Amniotic stem cell (primary cell): ENCODE data around the gene SLC12A6.
"Not testable (repeated sequence)": the region's sequence is repeated elsewhere in the genome, so short reads cannot be mapped to it uniquely, and the experiment has no call there.

ENCODE experiments used
- DNase-seq: peaks from one replicate; lab custom pipeline; 2025; lab: John Stamatoyannopoulos, UW

The SLC12A6 gene

DNA sequence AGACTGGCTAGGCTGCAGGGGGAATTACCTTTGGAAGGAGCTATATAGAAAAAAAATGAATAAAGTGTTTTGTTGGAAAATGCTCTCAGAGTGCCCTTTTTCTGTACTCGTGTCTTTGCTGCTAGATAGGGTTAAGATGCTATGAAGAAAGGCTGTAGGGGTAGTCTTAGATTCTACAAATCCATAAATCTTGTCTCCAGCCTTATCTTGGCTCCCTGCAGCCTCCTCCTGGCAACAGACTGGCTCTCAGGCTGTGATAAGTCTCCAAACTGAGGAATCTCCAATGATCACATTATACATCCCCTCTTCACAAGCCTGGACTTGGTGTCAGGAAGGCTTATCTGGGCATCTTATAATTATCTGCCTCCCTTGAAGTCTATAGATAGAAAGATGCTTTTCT is 20.1 kb upstream of the SLC12A6 start:
- no peak for DNase-seq

DNA sequence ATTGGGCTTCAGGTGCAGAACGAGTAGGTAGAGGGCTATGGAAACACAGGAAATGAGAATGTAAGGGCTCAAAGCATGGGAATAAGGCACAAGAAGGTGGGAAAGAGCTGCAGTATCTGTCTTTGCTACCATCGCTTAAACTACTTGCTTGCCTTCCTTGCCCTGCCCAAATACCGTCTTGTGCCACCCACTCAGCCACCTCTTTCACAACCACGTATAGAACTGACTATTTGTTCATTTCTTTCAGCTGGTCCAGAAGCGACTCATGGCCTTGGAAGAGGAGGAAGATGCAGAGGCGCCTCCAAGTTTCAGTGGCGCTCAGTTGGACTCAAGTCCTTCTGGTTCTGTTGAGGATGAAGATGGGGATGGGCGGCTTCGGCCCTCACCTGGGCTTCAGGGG is 17.7 kb upstream of the SLC12A6 start:
- no peak for DNase-seq

DNA sequence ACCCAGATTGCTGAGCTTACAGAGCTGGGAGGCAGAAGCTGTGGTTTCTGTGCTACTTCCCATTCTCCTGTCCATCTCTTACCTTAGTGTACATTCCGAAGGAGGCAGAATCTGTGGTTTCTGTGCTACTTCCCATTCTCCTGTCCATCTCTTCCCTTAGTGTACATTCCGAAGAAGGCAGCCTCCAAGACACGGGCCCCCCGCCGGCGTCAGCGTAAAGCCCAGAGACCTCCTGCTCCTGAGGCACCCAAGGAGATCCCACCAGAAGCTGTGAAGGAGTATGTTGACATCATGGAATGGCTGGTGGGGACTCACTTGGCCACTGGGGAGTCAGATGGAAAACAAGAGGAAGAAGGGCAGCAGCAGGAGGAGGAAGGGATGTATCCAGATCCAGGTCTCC is 16.7 kb upstream of the SLC12A6 start:
- no peak for DNase-seq

DNA sequence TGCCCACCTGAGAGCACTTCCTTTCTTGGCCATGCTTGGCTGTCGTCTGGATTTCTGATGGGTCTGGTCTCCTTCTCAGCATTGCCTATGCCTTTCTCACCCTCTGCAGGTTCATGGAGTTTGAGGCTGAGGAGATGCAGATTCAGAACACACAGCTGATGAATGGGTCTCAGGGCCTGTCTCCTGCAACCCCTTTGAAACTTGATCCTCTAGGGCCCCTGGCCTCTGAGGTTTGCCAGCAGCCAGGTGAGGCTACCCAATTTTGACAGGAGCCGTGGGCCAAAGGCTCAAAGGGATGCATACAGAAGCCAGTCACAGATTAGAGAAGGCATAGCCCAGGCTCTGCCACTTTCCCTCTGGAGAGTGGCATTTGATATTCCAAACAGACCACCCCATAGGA is 16.0 kb upstream of the SLC12A6 start:
- DNase-seq = no peak

DNA sequence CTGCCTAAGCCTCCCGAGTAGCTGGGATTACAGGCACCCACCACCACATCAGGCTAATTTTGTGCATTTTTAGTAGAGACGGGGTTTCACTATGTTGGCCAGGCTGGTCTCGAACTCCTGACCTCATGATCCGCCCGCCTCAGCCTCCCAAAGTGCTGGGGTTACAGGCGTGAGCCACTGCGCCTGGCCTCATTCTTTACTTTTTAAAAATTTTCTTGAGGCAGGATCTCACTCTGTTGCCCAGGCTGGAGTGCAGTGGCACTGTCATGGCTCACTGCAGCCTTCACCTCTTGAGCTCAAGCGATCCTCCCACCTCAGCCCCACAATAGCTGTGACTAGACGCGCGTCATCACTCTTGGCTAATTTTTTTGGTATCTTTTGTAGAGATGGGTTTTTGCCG is 15.4 kb upstream of the SLC12A6 start:
- not testable (repeated sequence) for DNase-seq

DNA sequence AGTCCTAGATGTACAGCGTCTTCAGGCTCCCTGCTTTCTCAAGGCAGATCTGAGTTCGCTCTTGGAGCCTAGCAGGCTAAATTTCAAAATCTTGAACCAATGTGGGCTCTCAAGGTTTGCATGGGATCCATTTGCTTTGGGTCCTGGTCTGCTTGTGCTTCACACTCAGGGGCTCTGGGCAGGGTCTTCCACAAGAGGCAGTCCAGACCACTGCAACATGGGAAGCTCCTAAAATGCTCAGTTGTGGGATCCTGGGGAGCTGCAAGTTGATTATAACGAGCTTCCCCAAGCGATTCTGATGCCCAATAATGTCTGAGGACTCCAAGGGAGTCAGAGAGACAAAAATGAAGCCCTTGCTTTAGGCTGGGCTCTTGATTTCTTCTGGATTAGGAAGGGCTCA is 12.2 kb upstream of the SLC12A6 start:
- DNase-seq = no peak

DNA sequence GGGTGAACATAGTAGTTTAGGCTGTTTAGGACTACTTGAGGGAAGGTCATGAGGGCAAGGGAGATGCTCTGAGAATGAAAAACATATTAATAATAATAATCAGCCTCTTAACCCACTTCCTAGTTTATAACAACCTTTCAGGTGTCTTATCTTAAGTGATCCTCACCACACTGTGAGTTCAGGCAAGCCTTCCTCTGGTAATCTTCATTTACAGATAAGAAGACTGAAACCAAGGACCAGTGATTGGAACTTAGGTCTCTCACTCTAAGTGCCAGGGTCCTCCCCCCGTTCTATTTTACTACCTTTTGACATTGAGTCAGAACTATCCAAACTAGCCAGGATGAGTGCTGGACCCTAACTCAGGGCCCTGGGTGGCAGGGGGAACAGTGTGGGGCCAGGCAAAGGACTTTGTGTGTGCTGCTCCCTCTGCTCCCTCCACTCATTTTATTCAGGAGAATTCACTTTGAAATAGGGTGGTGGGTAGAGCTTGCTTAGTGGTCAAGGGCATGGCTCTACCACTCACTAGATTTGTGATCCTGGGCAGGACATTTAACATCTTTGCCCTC is 11.2 kb upstream of the SLC12A6 start:
- DNase-seq = no peak

DNA sequence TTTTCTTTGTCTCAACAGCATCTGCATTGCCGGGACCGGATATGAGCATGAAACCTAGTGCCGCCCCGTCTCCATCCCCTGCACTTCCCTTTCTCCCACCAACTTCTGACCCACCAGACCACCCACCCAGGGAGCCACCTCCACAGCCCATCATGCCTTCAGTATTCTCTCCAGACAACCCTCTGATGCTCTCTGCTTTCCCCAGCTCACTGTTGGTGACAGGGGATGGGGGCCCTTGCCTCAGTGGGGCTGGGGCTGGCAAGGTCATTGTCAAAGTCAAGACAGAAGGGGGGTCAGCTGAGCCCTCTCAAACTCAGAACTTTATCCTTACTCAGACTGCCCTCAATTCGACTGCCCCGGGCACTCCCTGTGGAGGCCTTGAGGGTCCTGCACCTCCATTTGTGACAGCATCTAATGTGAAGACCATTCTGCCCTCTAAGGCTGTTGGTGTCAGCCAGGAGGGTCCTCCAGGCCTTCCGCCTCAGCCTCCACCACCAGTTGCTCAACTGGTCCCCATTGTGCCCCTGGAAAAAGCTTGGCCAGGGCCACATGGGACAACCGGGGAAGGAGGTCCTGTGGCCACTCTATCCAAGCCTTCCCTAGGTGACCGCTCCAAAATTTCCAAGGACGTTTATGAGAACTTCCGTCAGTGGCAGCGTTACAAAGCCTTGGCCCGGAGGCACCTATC is 10.5 kb upstream of the SLC12A6 start:
- no peak for DNase-seq

DNA sequence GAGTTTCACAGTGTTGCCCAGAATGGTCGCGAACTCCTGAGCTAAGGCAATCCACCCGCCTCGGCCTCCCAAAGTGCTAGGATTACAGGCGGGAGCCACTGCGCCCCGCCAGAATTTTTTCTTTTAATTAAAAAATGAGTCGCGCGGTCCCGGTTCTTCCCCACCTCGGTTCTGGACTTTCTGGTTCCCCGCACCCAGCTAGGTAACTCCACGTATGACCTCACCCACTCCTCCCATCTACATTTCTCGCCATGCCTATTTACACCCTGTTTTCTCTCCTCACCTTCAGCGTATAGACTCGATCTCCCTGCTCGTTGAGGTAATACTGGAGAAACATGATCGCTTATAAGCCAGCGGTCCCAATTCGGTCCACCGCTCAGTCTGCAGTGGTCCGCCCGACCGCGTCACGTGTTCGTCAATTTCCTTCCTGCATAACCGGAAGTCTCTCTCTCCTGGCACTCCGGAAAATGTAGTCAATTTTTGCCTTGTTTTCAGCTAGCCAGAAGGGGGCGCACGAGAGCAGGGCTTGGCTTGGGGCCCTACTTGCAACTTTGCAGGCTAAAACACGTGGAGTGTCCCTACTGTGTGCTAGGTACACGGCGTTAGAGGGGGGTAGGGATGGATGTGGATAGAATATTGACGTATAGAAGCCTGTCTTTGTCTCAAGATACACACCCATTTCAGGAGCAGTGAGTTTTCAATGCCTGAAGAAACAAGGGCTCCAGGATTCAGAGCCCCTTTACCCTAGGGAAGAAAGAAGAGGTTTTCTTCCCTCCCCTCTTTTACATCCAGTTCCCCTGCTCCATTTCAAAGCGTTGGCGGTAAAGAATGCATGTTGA is 5.4 kb upstream of the SLC12A6 start, which contains the start of the genes NOP10 and NUTM1:
Gene NOP10, minus strand, starts transcription at position 400 of the 839 bp plus-strand sequence. Its CDS starts 63 bp downstream, at position 337.
Gene NUTM1, plus strand, starts transcription at position 579 of the 839 bp plus-strand sequence. CDS start 382 bp downstream, outside the sequence.
- DNase-seq = peak; percentile 76

DNA sequence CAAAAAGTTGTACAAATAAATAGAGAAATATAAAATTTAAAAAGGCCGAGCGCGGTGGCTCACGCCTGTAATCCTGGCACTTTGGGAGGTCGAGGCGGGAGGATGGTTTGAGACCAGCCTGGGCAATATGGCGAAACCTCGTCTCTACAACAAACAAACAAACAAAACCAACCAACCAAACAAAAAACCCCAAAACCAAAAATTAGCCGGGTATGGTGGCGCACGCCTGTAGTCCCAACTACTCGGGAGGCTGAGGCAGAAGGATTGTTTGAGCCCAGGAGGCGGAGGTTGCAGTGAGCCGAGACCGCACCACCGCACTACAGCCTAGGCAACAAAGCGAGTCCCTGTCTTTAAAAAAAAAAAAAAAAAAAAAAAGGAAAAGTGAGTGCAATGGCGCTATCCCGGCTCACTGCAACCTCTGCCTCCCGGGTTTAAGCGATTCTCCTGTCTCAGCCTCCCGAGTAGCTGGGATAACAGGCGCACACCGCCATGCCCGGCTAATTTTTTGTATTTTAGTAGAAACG is 4.7 kb upstream of the SLC12A6 start:
- not testable (repeated sequence) for DNase-seq

DNA sequence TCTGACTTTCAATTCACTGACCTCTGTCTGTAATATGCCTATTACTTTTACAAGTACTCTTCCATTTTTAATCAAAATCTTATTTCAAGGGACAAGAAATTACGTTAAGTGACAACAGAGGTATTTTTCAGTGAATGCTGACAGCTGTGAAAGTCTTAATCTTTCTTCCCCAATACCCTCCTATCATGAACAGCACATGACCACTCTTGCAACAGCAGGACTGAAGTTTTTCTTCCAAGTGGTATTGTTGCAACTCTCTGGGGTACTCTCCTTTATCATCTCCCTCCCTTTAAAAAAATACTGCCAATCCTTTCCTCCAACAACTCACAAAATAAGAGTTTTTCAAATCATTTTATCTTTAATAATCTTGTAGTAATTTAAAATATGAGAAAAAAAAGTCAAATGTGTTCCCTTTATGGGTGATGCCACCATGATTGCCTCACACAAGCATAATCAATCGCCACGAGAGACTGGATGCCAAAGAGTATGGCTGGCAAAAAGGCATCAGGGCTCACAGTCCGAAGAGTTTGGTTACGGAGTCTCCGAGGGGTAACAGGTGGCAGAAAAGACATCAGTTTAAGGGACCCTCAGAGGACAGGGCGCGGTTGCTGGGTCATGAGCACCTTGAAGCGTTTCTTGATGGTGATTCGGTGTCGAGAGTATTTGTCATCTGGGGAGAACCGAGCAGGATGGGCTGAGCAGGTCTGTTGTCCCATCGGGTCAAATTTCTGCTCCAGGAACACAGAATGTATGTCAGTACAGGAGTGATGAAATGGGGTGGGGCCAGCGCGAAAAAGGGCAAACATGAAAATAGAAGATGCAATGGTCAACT is 4.0 kb upstream of the SLC12A6 start:
- DNase-seq = no peak

DNA sequence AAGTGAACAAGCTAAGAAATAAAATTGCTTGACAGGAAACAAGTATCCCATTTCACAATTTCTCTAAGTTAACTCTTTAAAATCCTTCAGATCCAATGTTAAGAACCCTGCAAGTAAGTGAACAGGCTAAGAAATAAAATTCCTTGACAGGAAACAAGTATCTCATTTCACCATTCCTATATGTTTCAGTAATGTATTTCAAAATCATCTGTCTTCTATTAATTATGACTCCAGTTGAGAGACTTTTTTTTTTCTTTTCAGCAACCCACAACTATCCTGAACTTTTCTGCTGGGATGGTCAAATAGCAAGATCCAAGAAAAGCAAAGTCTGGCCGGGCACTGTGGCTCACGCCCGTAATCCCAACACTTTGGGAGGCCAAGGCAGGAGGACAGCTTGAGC is 2.4 kb upstream of the SLC12A6 start:
- DNase-seq = no peak

DNA sequence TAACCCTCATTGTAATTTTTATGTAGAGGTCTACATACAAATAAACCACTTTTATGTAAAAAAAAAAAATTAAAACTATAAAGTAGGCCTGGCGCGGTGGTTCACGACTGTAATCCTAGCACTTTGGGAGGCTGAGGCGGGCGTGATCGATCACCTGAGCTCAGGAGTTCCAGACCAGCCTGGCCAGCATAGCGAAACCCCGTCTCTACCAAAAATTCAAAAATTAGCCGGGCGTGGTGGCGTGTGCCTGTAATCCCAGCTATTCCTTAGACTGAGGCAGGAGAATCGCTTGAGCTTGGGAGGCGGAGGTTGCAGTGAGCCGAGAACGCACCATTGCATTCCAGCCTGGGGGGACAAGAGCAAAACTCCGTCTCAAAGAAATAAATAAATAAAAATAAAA is 766 bp upstream of the SLC12A6 start:
- DNase-seq = no peak

DNA sequence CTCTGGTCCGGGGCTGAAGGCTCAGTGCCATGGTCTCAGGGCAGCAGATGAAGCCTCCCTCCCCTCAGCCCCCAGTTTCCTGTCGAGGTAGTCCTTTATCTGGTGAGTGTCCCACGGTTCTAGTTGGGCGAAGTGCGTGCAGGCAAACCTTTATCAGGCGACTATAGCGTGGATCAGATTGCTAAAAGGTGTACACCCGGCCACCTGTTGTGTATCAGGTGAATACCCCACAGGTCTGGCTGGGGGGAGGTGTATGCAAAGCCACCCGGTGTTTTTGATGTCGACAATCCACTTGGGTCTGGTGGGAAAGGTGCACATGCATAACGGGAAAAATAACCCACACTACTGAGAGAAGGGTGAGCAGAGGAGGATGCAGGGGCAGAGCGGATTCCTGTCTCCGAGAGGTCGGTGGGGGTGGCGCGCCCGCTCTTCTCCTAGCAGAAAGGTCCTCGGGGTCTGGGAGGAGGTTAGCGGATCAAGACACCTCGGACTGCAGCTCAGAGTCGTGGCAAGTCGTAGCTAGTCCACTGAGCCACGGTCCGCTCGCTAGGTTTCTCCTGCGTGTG is 507 bp downstream of the SLC12A6 start:
- DNase-seq = no peak

DNA sequence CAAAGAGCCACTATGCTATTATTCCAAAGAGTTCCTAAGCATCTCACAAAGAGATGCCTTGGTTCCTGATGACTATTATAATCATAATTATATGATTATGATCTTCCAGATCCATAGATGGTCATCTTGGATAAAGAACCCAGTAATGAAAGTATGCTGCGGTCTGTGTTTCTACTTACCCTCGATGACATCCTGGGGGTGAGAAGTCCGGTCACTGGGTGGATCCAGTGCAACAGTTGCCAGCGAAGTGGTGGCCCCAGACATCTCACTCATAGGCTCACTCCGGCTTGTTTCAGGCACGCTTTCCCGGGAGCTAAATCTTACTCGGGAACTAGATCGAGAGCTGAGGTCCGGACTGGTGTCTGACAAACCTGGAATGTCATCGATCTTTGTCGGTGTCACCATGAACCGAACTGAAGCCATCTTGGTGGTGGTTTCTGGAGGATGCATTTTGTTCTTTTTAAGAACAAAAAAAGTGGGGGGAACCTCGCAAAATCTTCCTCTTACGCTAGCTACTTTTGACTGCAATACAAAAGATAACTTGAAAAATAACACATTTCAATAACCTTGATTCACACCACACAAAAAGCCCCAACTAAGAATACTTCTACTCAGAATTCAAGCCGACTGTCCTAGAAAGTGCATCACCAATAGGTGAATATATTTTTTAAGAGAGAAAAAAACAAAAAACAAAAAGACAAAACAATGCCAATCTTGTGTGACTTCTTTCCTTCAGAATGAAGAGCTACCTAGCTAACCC is 1.2 kb downstream of the SLC12A6 start:
- DNase-seq = no peak

DNA sequence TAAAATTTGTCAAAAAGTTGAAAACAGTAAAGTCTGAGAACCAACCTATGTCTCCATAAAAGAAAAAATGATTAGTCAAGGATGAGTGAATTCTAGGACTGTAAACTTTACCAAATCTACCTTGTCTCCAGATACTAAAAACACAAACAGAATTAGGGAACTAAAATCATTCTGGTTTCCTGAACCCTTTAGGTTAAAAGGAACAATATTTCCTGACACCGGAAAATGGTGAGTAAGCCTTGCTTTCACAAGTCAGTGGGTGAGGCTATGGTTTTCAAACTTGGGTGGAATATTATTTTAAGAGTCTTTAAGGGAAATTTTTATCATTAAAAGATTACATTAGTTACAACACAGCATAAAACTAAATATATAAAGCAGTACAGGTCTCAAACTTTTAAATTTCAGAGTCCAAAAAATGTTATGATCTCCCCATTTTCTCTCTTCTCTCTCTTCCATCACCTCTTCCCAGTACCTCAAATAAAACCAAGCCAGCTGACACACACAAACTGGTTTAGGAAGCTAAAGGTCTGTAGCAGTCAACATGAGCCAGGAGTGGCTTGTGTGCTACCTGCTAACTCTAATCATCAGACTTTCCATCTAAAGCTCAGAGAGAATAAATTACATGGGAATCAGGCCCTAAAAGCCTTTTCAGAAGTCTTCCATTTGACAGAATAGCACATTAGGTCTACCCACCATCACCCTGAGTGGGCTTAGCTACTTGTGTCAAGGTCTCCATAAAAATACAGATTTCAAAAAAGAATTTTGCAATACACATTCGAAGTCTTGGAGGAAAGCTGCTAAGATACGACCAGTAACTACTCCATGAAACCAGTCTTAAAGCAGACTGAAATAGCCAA is 2.2 kb downstream of the SLC12A6 start:
- no peak for DNase-seq

DNA sequence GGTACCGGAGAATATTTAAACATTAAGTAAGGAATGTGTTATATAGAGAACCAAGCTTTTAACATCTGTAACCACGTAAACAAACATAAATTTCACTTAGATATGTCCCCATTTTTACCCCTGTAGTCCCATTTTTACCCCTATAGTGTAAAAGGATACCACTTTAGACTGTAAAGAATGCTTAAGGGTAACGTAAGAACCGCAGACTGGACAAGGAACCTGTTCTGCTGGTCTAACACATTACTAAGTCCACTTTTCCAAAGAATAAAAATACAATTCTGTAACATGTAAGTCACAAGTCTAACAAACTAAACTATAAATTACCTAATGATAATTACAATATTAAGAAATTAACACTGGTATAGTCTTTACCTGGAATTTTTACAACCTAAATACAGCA is 2.9 kb downstream of the SLC12A6 start:
- no peak for DNase-seq

DNA sequence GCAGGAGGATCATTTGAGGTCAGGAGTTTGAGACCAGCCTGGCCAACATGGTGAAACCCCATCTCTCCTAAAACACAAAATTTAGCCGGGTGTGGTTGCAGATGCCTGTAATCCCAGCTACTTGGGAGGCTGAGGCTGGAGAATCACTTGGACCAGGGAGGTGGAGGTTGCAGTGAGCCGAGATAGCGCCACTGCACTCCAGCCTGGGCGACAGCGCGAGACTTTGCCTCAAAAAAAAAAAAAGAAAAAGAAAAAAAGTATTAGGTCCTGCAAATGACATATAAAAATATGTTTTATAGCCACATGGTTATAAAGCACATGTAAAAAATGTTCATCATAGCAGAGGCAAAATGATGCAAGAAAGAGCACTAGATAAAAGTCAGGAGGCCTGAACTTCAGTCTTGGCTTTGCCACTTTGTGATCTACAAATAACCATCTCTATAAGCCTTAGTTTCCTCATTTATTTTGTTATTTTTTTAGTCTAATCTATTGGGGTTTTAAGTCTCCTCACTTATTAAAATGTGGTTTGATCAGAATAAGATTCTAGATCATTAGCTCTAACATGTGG is 4.9 kb downstream of the SLC12A6 start:
- DNase-seq = no peak

DNA sequence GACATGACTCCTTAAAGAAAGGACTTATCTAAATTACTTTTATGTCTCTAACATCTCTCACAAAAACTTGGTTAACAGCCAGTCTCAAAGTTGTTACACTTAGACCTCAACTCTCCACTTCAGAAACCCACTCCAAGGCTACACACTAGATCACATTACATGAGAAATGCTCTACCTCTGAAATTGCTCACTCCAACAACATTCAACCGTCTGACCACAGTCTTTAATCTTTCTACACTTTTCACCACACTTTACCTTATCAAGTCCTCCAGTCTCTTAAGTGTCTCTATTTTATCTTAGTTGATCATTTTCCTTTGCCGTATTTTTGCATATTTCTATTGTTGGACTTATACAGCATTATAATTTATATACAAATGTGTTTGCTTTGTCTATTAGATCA is 5.8 kb downstream of the SLC12A6 start:
- no peak for DNase-seq
